OCI-LY1 (cell line): ENCODE data around the gene KLF17.

ENCODE experiments used
- EZH2 ChIP-seq: fragments of 200-600 bp; sonication (generic), shearing (Covaris generic); IDR thresholded peaks from 2 replicates; pipeline ENCODE4 v1.8.0; 2017; ENCODE audit warnings: borderline replicate concordance, mixed run types, mild to moderate bottlenecking, antibody characterized with exemption, low read length, moderate library complexity, mixed read lengths
- TF ChIP-seq, protein P1 (sequence below): fragments of 200-600 bp; sonication (generic), shearing (Covaris generic); IDR thresholded peaks from 2 replicates; pipeline ENCODE4 v1.5.1; 2017; ENCODE audit warnings: mild to moderate bottlenecking, antibody characterized with exemption, low read length, moderate library complexity, mixed read lengths

DNA sequence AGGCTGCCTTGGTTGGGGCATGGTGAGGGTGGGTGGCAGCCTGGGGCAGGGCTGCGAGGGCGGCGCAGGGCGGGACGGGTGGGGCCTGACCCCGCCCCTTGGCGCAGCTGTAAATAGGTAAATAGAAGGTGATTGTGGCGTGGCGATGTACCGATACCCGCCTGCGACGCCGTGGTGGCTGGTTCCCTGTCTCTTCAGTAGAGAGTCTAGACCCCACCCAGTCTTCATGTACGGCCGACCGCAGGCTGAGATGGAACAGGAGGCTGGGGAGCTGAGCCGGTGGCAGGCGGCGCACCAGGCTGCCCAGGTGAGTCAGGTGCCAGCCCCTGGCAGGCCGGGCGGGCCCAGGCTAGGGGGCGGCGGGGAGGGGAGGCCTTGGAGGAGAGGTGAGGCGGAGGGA is at the start of gene KLF17:
- TF ChIP-seq, protein P1, sequence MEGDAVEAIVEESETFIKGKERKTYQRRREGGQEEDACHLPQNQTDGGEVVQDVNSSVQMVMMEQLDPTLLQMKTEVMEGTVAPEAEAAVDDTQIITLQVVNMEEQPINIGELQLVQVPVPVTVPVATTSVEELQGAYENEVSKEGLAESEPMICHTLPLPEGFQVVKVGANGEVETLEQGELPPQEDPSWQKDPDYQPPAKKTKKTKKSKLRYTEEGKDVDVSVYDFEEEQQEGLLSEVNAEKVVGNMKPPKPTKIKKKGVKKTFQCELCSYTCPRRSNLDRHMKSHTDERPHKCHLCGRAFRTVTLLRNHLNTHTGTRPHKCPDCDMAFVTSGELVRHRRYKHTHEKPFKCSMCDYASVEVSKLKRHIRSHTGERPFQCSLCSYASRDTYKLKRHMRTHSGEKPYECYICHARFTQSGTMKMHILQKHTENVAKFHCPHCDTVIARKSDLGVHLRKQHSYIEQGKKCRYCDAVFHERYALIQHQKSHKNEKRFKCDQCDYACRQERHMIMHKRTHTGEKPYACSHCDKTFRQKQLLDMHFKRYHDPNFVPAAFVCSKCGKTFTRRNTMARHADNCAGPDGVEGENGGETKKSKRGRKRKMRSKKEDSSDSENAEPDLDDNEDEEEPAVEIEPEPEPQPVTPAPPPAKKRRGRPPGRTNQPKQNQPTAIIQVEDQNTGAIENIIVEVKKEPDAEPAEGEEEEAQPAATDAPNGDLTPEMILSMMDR: no peak
- no peak for TF ChIP-seq EZH2
